GM19324 (cell line): ENCODE measurements around the gene ELFN1.
"Not testable (repeated sequence)": the region's sequence is repeated elsewhere in the genome, so short reads cannot be mapped to it uniquely, and the experiment has no call there.

Source experiments
- ATAC-seq: cut with Tn5 transposase; IDR thresholded peaks from one replicate; pipeline ENCODE4 v1.9.1; 2021; ENCODE audit warnings: mild to moderate bottlenecking, moderate library complexity; ENCODE audit not compliant: unreplicated experiment, low FRiP score

The ELFN1 gene

DNA sequence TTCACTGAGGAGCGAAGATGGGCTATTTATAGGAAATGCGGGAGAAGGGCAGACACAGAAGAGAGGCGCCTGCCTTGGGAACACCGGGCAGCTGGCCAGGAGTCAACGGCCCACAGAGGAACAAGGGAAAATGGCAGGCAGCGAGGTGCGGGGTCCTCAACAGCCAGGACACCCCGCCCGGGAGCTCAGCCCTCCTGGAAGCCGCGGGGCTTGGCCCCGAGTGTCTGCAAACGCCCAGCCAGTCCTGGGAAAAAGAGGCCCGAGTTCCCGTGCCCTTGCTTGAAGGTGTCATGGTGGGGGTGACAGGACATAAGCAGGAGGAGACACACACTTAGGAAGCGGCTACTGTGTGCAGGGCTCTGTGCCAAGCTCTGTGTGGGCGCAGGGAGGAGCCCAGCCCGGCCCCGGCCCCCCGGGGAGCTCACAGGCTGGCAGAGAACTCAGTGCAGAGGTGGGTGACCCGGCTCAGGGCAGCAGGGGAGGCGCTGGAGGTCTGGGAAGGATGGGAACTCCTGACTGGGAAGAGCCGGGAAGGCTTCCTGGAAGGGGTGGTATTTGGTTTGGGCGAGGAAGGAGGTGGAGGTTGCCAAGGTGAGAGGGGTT lies 79.9 kb downstream of the ELFN1 start:
- ATAC-seq, result no peak

DNA sequence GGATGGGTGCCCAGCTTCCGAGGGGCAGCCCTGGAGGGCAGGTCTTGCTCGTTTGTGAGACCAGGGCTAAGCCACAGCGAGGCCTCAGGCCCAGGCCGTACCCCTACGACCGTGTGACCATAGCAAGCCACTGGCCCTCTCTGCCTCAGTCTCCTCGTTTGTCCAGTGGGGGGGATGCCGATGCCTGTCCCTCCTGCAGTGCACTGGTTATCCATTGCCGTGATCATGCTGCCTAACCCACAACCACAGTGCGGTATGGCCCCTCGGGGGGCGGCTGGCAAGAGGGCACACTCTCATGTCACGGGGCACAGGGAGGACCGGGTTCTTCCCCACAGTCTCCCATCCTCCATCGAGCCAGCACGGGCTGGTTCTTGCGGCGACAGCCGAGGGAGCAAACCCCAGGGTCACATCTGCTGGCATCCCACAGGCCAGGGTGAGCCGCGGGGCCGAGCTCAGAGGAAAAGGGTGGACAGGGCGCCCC lies 80.5 kb downstream of the ELFN1 start:
- no peak for ATAC-seq

DNA sequence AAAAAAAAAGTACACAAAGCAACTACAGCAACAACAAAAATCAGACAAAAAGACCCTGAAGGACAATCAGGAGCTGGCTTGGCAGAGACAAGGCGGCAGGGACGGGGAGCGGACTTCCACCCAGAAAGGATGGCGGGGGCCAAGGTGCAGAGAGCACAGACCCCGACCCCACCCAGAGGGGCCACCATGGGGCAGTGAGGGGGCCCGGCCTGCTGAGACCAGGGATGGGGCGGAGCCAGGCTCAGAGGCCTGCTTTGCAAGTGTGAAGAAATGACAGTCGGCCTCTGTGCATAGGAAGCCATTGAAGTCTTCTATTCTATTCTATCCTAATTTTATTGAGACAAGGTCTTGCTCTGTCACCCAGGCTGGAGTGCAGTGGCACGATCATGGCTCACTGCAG lies 82.0 kb downstream of the ELFN1 start:
- ATAC-seq, result no peak

DNA sequence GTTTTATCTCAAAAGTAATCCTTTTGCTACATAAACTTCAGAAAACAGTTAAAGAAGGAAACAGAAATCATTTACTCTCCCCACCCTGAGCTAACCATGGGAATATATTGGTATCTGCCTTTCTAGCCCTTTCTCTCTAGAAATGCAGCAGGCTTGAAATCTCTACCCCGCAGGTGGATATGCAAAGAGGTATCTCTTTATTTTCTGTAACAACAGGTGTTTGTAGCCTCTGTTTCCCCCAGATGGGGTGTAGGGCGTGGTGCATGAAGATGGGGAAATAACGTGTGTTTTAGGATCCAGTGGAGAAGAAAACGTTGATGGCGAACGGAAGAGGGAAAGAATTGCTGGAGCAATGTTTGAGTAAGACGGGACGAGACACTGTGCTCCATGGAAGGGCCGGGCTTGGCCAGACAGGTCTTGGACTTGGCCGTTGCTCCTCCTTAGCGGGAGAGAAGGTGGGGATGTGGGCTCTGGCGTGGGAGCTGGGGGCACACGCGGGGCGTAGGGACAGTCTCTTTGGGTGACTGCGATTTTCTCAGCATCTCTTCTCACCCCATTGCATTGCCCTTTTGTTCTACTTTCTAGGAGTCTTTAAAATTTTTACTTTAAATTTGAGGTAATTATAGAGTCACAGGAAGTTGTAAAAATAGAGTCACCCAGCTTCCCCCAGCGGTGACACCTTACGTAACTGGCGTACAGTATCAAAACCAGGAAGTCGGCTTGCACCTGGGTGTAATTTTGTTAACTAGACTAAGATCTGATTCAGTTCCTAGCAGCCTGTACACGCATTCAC lies 82.9 kb downstream of the ELFN1 start:
- no peak for ATAC-seq

DNA sequence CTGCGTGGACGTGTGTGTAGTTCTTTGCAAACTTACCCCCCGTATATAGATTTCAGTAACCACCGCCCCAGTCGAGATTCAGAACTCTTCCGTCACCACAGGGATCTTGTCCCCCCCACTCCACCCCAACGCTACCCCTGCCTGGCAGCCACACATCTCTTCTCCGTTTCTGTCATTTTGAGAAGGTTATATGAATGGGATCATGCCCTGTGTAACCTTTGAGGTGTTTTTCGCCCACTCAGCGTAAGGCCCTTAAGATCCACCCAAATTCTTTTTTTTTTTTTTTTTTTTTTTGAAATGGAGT lies 83.4 kb downstream of the ELFN1 start:
- ATAC-seq, result no peak

DNA sequence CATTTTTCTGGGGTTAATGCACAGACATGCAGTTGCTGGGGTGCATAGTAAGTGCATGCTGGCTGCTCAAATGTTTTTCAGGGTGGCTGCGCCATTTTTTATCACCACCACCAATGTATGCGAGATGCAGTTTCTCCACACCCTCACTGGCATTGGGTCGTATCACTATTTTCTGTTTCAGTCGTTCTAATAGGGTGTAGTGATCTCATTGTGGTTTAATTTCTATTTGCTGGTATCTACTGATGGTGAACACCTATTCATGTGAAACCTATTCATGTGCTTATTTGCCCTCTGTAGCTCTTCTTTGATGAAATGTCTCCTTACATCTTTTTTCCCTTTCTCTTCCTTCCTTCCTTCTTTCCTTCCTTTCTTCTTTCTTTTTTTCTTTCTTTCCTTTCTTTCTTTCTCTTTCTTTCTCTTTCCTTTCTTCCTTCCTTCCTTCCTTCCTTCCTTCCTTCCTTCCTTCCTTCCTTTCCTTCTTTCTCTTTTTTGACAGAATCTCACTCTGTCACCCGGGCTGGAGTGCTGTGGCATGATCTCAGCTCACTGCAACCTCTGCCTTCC lies 84.3 kb downstream of the ELFN1 start:
- no peak for ATAC-seq

DNA sequence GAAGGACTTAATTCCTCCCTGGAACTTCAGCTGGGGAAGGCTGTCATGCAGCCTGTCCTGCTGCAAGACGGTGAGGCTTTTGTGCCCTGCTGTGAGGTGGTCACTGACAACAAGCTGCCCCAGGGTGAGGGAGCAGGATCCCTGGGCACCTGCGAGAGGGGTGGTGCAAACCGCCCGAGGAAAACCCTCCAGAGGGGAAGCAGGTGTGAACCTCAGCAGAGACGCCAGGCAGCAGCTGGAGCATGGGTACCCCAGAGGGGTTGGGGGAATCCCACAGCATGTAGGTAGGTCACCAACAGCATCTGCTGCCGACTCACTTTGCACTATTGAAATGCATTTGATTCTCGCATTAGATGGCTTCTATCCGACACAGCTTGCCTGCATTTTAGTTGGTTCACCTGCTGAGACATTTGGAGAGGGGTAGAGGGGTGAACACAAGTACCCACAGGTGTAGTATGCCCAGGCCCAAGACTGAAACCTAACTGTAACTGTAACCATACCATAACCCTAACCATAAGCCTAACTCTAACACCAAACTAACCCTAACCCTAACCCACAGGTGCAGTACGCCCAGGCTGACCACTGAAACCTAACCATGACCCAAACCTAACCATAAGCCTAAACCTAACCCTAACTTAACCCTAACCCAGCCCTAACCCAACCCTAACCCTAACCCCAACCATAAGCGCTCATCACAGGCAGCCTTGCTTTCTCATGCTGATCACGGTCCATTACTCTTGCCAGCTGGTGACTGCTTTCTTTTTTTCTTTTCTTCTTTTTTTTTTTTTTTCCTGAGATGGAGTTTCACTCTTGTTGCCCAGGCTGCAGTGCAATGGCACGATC lies 85.9 kb downstream of the ELFN1 start:
- ATAC-seq, result no peak

DNA sequence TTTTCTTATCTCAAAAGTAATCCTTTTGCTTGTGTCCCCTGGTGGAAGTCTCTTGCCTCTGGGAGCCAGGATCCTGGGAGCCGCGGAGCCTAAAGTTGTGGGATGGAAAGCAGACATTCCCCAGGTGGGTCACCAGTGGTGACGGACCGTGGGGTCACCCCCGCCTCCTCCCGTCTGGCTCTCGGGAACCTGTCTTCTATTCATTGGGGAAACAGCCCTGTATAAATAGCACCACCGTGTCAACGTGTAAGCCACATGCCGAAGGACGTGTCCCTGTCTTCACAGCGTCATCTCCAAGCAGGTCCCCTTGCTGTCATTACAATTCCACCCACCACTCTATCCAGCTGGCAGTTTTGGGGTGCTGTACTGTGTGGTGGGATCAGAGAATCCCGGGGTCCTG lies 87.5 kb downstream of the ELFN1 start:
- ATAC-seq, result no peak

DNA sequence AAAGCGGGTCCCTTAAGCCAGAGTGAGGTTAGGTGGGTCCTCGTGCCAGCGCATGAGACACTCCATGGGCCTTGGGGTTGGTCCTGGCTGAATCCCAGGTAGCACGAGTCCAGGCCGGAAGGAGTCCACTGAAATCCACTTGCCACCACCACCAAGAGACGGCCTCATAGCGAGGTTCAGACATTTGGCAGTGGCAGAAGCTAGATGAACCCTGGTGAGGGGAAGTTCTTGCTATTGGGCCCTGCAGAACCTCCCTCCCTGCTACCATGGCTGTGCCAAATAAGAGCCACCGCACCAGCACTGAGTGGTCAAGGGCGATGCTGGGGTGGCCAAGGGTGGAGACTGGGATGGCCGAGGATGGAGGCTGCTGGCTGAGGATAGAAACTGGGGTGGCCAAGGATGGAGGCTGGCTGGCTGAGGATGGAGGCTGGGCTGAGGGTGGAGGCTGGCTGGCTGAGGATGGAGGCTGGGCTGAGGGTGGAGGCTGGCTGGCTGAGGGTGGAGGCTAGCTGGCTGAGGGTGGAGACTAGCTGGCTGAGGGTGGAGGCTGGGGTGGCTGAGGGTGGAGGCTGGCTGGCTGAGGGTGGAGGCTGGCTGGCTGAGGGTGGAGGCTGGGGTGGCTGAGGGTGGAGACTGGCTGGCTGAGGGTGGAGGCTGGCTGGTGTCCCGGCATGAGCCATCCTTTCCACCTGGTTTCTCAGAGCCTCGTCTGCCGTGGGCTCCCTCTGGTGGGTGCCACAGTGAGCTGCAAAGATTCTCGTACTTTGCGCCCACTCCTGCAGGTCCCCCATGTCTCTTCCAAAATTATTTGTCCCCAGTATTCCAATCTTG lies 88.2 kb downstream of the ELFN1 start:
- ATAC-seq, result no peak

DNA sequence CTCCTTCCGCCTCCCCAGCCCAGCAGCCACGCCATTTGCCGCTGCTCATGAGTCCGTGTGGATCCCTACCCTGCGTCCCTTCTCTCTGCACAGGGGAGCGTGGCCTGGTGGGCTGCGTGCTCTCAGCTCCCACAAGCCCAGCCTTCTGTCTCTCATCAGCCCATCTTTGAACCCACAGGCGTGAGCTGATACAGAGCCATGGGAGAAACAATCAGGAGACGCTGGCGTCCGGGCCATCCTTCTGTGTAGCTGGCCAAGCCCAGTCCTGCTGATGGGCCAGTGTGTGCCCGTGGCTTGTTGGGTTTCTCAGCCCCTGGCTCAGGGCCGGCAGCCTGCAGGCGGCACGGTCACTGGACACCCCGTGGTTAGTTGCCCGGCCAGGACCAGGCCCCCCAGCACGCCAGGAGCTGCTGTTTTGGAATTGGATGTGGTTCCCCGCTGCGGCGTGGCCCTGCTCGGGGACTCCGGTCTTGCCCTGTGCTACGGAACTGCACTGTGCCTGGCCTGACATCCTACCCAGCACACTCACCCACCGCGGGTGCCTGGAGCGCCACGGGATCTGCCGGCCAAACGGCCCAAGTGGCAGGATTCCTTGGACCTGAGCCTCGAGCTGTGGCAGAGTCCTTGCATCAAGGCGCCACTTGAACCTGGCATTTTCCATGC lies 88.9 kb downstream of the ELFN1 start:
- ATAC-seq, result no peak

DNA sequence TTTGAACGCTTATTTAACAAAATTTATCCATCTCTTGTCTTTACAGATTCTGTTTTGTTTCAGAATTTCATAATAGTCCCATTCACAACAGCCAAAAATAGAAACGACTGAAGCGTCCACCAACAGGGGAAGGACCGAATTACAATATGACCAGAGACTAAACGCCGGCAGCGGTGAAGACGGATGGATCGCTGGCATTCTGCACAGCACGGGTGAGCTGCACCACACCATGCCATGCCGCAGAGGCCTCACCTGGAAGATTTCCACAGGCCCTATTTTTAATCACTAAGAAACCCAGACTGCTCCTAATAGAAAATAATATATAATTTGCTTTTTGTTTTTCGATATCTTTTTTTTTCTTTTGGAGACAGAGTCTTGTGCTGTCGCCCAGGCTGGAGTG lies 91.0 kb downstream of the ELFN1 start:
- no peak for ATAC-seq

DNA sequence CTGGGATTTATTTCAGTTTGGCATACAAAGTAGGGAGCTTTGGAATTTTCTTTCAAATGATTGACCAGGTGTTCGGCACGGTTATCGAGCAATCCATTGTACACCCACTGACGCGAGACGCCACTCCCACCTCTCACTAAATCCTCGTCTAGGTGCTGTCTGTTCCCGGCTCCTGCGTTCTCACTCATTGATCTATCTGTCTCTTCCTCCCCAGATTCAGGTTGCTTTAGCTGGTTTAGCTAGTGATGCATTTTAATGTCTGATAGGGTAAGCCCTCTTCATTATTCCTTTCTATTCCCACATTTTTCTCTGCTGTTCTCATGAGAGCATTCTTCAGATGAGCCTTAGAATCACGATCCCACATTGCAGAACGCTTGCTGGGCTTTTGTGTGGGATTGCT lies 91.7 kb downstream of the ELFN1 start:
- no peak for ATAC-seq

DNA sequence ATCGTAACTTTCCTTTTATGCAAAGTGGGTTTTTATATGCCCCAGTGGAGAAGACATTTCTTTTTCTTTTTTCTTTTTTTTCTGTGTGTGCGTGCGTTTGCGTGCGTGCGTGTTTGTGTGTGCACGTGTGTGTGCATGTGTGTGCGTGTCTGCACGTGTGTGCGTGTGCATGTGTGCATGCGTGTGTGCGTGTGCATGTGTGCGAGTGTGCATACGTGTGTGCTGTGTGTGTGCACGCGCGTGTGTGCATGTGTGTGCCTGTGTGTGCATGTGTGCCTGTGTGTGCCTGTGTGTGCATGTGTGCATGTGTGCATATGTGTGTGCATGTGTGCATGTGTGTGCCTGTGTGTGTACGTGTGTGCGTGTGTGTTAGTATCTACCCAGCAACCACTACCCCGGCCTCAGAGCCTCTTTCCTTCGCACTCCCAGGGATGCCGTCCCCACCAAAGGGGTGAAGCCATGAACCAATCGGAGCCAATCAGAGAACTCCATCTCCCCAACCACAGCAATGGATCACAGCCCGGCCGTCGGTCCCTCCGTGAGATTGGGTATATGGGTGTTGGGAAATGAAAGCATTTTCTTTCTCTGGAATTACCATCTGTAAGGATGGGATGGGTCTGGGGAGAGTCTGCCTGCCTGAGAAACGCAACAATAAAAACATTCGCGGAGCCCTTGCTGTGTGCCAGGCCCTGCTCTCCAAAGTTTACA lies 92.3 kb downstream of the ELFN1 start:
- no peak for ATAC-seq

DNA sequence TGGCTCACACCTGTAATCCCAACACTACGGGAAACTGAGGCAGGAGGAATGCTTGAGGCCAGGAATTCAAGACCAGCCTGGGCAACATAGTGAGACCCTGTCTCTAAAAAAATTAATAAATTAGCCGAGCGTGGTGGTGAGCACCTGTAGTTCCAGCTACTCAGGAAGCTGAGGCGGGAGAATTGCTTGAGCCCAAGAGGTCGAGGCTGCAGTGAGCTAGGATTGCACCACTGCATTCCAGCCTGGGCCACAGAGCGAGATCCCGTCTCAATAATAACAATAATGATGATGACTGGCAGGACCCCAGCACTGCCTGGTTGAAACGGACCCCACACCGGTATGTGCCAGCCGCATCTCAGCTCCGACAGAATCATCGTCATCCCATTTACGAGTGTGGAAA lies 93.0 kb downstream of the ELFN1 start:
- ATAC-seq, result no peak

DNA sequence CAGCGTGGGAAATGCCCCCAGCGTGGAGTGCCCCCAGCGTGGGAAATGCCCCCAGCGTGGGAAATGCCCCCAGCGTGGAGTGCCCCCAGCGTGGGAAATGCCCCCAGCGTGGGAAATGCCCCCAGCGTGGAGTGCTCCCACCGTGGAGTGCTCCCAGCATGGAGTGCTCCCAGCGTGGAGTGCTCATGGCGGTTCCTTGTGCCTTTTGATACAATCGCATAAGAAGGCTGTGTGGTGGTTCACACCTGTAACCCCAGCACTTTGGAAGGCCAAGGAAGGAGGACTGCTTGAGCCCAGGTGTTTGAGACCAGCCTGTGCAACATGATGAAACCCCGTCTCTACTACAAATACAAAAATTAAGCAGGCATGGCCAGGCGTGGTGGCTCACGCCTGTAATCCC lies 93.8 kb downstream of the ELFN1 start:
- ATAC-seq, result not testable (repeated sequence)

DNA sequence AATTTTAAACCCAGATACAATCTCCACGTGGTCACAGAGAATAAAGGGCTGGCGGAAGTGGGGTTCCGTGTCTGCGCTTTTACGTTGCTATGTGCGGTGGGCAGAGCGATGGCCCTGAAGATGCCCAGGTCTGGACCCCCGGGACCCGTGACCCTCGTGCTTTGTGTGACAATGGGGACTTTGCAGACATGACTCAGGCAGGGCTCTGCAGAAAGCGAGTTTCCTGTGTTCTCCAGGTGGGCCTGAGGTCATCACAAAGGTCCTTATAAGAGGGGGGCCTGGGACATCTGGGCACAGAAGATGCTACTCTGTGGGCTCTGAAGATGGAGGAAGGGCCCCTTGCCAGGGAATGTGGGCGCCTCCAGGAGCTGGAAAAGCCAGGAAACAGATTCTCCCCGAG lies 95.3 kb downstream of the ELFN1 start:
- ATAC-seq, result no peak

DNA sequence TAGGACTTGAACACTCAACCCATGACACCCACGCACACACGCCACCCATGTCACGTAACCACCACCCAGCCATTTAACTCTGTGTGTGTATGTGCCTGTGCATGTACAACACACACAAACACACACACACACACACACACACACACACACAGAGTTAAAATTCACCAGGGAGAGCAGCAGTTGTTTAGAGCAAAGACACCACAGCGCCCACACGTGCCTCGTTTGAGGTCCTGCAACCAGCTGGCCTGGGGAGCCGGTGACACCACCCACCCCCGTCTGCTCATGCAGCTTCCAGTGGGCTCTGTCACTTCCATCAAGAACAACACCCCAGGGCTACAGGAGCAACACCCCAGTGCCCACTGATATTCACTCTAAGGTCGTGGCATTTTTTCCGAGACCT lies 97.4 kb downstream of the ELFN1 start:
- ATAC-seq, result no peak

DNA sequence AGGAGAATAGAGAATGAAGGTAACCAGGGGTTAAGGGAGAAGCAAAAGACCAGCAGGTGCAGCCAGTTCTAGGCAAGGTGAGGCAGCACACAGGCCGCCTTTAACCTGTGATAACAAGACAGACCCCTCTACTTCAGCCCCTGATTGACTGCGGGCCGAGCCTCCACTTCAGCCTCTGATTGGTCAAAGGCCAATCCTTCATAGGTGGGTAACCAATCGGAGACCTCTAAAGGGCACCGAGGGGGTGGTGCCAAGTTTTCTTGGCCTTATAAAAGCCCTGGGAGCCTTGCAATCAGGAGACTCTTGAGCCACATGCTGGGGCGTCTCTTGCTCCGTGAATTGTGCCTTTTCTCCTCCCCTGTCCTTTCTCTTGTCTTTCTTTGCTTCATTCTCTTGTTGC lies 98.8 kb downstream of the ELFN1 start:
- ATAC-seq, result no peak
